ENCODE results near the gene ARHGEF3. TPM values are rescaled to one million over a fixed set of nuclear protein-coding genes. Genes with fewer than 3 reads are reported as not detected.

The ARHGEF3 gene
- total RNA-seq, 1 experiment from 2014 or later = 4.4 TPM

GRCh38 chr3:56796202-56796601 lies 5.5 kb downstream of the ARHGEF3 start:
- no CpG with 5 or more reads among the region's 6 CpGs for WGBS (ENCODE audit: extremely low coverage, insufficient read length, low lambda C conversion rate)
- H4K5ac ChIP-seq (ENCODE audit: insufficient read length, low read depth, low read length) = no peak overlapping the region
- H2BK20ac ChIP-seq (ENCODE audit: low read depth, low read length, poor library complexity, severe bottlenecking) = no peak overlapping the region
- no peak overlapping the region for H3K27ac ChIP-seq (ENCODE audit: insufficient read length, low read depth, low read length)
- H2BK15ac ChIP-seq (ENCODE audit: low read depth, low read length) = no peak overlapping the region
- H3K14ac ChIP-seq (ENCODE audit: insufficient read depth, low read length) = no peak overlapping the region
- H3K36me3 Mint-ChIP-seq (ENCODE audit: insufficient read depth in 1 of 3, low read depth in 3 of 3) = peaks cover 0 to 4% (median 0%) of the 10 kb centered on the region in 3 experiments; a peak in 1 of 7 replicates
- H2AFZ ChIP-seq (ENCODE audit: low read length) = no peak overlapping the region
- H3K27me3 Mint-ChIP-seq (ENCODE audit: low read depth) = peaks cover 11% of the 10 kb centered on the region
- H4K20me1 ChIP-seq (ENCODE audit: control insufficient read depth, insufficient read depth, insufficient read length) = no peaks in the 10 kb centered on the region
- H3T11ph ChIP-seq (ENCODE audit: low read length) = no peak overlapping the region
- H3K9me3 ChIP-seq (ENCODE audit: control insufficient read depth, low read depth, low read length) = no peaks in the 10 kb centered on the region
- H3K79me1 ChIP-seq (ENCODE audit: insufficient read depth, low read depth, low read length, poor library complexity, severe bottlenecking) = no peaks in the 10 kb centered on the region
- TF ChIP-seq CTCF (conservative IDR thresholded peaks at IDR 0.05) = no peak
- no peaks in the 10 kb centered on the region for H3K23me2 ChIP-seq (ENCODE audit: insufficient read length, low read depth, low read length, poor library complexity, severe bottlenecking)
- no peak overlapping the region for H2AK5ac ChIP-seq (ENCODE audit: insufficient read length, low read length)
- no peak overlapping the region for H3K4ac ChIP-seq (ENCODE audit: low read depth, low read length)
- H2BK12ac ChIP-seq (ENCODE audit: insufficient read length, low read depth, low read length) = no peak overlapping the region
- H4K91ac ChIP-seq (ENCODE audit: insufficient read length, low read depth, low read length) = no peak overlapping the region
- no peak for DNase-seq
- no peak overlapping the region for H3K23ac ChIP-seq (ENCODE audit: insufficient read length, low read depth, low read length)
- H3K9ac ChIP-seq (ENCODE audit: extremely low read depth, insufficient read length, low read length) = no peak overlapping the region
- H3K4me1 Mint-ChIP-seq = peaks cover 11 to 13% of the 10 kb centered on the region in 2 experiments
- no peak overlapping the region for H3K4me2 ChIP-seq (ENCODE audit: insufficient read depth, insufficient read length, low read length)
- no peaks in the 10 kb centered on the region; a peak in 1 of 5 replicates for H3K9me3 Mint-ChIP-seq
- H3K27ac Mint-ChIP-seq = no peak overlapping the region
- no peak overlapping the region for H2BK120ac ChIP-seq (ENCODE audit: low read depth, low read length, poor library complexity, severe bottlenecking)
- H3K4me3 Mint-ChIP-seq = no peak overlapping the region
- H3K4me1 ChIP-seq (ENCODE audit: insufficient read depth, low read length) = no peaks in the 10 kb centered on the region; the same call in 1 of the 2 replicates
- H3K56ac ChIP-seq (ENCODE audit: insufficient read length, low read depth, low read length) = no peak overlapping the region
- H2BK5ac ChIP-seq (ENCODE audit: insufficient read length, low read length) = no peak overlapping the region
- no peaks in the 10 kb centered on the region for H3K79me2 ChIP-seq (ENCODE audit: insufficient read depth, low read length)
- no peak overlapping the region for H4K8ac ChIP-seq (replicated peaks; ENCODE audit: insufficient read length, low read depth, low read length)
- H3K27me3 ChIP-seq (ENCODE audit: insufficient read depth, low read length) = no peaks in the 10 kb centered on the region; the same call in 1 of the 2 replicates
- H3K18ac ChIP-seq (ENCODE audit: insufficient read length, low read depth, low read length) = no peak overlapping the region
